IMR-90 (cell line): ENCODE data around the gene SERPINI1. TPM values are rescaled to one million over a fixed set of nuclear protein-coding genes. Genes with fewer than 3 reads are reported as not detected.

Experiments used
- ATAC-seq: fragments of 200-7000 bp; cut with Tn5 transposase; 2 replicates; pipeline ENCODE4 v1.9.1; 2020; ENCODE audit warnings: low read depth, mild to moderate bottlenecking, moderate library complexity
- BruUV-seq: library from RNA; stranded (reverse); fragments of 400-500 nt; replicated peaks from 2 replicates; lab custom pipeline; 2021; lab: Mats Ljungman, UMichigan
- CTCF ChIA-PET: fragments of 300-600 bp; formaldehyde crosslinking; extraction: SDS; loops from one replicate; lab custom pipeline; 2021; ENCODE audit warnings: antibody characterized with exemption; lab: Yijun Ruan, JAX
- POLR2A ChIA-PET: fragments of 300-600 bp; sonication (Branson Sonifier 250); formaldehyde crosslinking; loops from one replicate; lab custom pipeline; 2022; ENCODE audit warnings: antibody characterized with exemption; ENCODE audit not compliant: unreplicated experiment; lab: Charles Lee
- DNase-seq: peaks from one replicate; pipeline ENCODE4 v3.0.0; 2013
- H2AFZ ChIP-seq: replicated peaks from 2 replicates; pipeline ENCODE3; 2013; ENCODE audit warnings: low read length, mild to moderate bottlenecking; ENCODE audit not compliant: poor library complexity
- H2AK5ac ChIP-seq: 2 replicates; pipeline ENCODE4 v1.6.1; 2013; ENCODE audit warnings: low read depth, low read length, inconsistent platforms
- H2AK9ac ChIP-seq: replicated peaks from 2 replicates; pipeline ENCODE3; 2013; ENCODE audit warnings: mild to moderate bottlenecking, low read depth, low read length, moderate library complexity; ENCODE audit not compliant: poor library complexity
- H2BK120ac ChIP-seq: 2 replicates; pipeline ENCODE4 v1.6.1; 2013; ENCODE audit warnings: low read depth, low read length, inconsistent platforms
- H2BK15ac ChIP-seq: 3 replicates; pipeline ENCODE4 v1.6.1; 2013; ENCODE audit warnings: low read depth, low read length, inconsistent platforms
- H2BK20ac ChIP-seq: 2 replicates; pipeline ENCODE4 v1.6.1; 2013; ENCODE audit warnings: low read depth, mild to moderate bottlenecking, inconsistent platforms, low read length, moderate library complexity
- H2BK5ac ChIP-seq: 2 replicates; pipeline ENCODE4 v1.6.1; 2013; ENCODE audit warnings: mild to moderate bottlenecking, low read depth, low read length, inconsistent platforms; ENCODE audit not compliant: poor library complexity, severe bottlenecking
- H3K14ac ChIP-seq: replicated peaks from 2 replicates; pipeline ENCODE4 v1.6.1; 2013; ENCODE audit warnings: low read depth, low read length, inconsistent platforms
- H3K18ac ChIP-seq: 2 replicates; pipeline ENCODE4 v1.6.1; 2013; ENCODE audit warnings: low read depth, low read length, control low read depth
- H3K23ac ChIP-seq: 2 replicates; pipeline ENCODE4 v1.6.1; 2013; ENCODE audit warnings: low read depth, low read length, inconsistent platforms
- H3K27ac ChIP-seq: 2 replicates; pipeline ENCODE4 v1.5.1; 2013; ENCODE audit warnings: mild to moderate bottlenecking, control low read depth, low read length; ENCODE audit not compliant: insufficient read depth
- H3K27me3 ChIP-seq: 2 replicates; pipeline ENCODE4 v1.6.1; 2013; ENCODE audit warnings: low read length; ENCODE audit not compliant: control insufficient read depth, insufficient read depth
- H3K36me3 ChIP-seq: 2 replicates; pipeline ENCODE4 v1.6.1; 2013; ENCODE audit warnings: low read length, mixed read lengths; ENCODE audit not compliant: control insufficient read depth, insufficient read depth
- H3K4ac ChIP-seq: 2 replicates; pipeline ENCODE4 v1.6.1; 2013; ENCODE audit warnings: low read depth, low read length, inconsistent platforms
- H3K4me1 ChIP-seq: 2 replicates; pipeline ENCODE4 v1.6.1; 2013; ENCODE audit warnings: low read length, mixed read lengths; ENCODE audit not compliant: control insufficient read depth, insufficient read depth
- H3K4me2 ChIP-seq: 2 replicates; pipeline ENCODE4 v1.6.1; 2013; ENCODE audit warnings: low read depth, mild to moderate bottlenecking, control low read depth, low read length, moderate library complexity
- H3K4me3 ChIP-seq: 2 replicates; pipeline ENCODE4 v1.5.1; 2013; ENCODE audit warnings: low read depth, mild to moderate bottlenecking, control low read depth, low read length, moderate library complexity; ENCODE audit not compliant: insufficient read depth
- H3K56ac ChIP-seq: 2 replicates; pipeline ENCODE4 v1.6.1; 2013; ENCODE audit warnings: low read length, inconsistent platforms; ENCODE audit not compliant: insufficient read depth; ENCODE audit errors: extremely low read depth
- H3K79me1 ChIP-seq, 2 experiments: 2 replicates each; pipeline ENCODE4 v1.6.1; 2013; ENCODE audit warnings: low read length in 2 of 2, inconsistent platforms in 1 of 2, low read depth in 1 of 2
- H3K9ac ChIP-seq: 2 replicates; pipeline ENCODE4 v1.6.1; 2013; ENCODE audit warnings: low read depth, low read length, control low read depth
- H3K9me1 ChIP-seq: 2 replicates; pipeline ENCODE4 v1.6.1; 2013; ENCODE audit warnings: low read length, inconsistent platforms; ENCODE audit not compliant: insufficient read depth
- H3K9me3 ChIP-seq: 2 replicates; pipeline ENCODE4 v1.6.1; 2013; ENCODE audit warnings: low read length; ENCODE audit not compliant: control insufficient read depth, insufficient read depth
- H4K20me1 ChIP-seq: 2 replicates; pipeline ENCODE4 v1.6.1; 2013; ENCODE audit warnings: low read length, inconsistent platforms; ENCODE audit not compliant: insufficient read depth
- H4K5ac ChIP-seq: 2 replicates; pipeline ENCODE4 v1.6.1; 2013; ENCODE audit warnings: mild to moderate bottlenecking, low read depth, low read length, control low read depth
- H4K8ac ChIP-seq, 2 experiments: 2 replicates each; pipeline ENCODE4 v1.6.1; 2013; ENCODE audit warnings: low read depth in 2 of 2, low read length in 2 of 2, control low read depth in 1 of 2, inconsistent platforms in 1 of 2
- H4K91ac ChIP-seq: 2 replicates; pipeline ENCODE4 v1.6.1; 2013; ENCODE audit warnings: low read depth, low read length, inconsistent platforms; ENCODE audit not compliant: insufficient read depth
- BHLHE40 ChIP-seq: fragments of 150-350 bp; IDR thresholded peaks from 2 replicates; pipeline ENCODE4 v1.6.1; 2016; ENCODE audit warnings: mild to moderate bottlenecking, low read depth, low read length
- CEBPB ChIP-seq: IDR thresholded peaks from 2 replicates; pipeline ENCODE4 v1.6.1; 2012; ENCODE audit warnings: low read depth, low read length, improper control_type of control experiment
- CHD1 ChIP-seq: IDR thresholded peaks from 2 replicates; pipeline ENCODE4 v1.6.1; 2012; ENCODE audit warnings: low read depth, low read length, improper control_type of control experiment
- FOS ChIP-seq: fragments of 150-350 bp; IDR thresholded peaks from 2 replicates; pipeline ENCODE4 v1.6.1; 2016; ENCODE audit warnings: low read depth, low read length
- MAFK ChIP-seq: IDR thresholded peaks from 2 replicates; pipeline ENCODE4 v1.6.1; 2012; ENCODE audit warnings: low read depth, low read length, improper control_type of control experiment
- MAZ ChIP-seq: IDR thresholded peaks from 2 replicates; pipeline ENCODE4 v1.6.1; 2012; ENCODE audit warnings: low read depth, mild to moderate bottlenecking, low read length, improper control_type of control experiment, moderate library complexity, borderline replicate concordance
- MXI1 ChIP-seq: IDR thresholded peaks from 2 replicates; pipeline ENCODE4 v1.6.1; 2012; ENCODE audit warnings: low read depth, mild to moderate bottlenecking, low read length, moderate library complexity, borderline replicate concordance
- NFE2L2 ChIP-seq: fragments of 150-350 bp; IDR thresholded peaks from 2 replicates; pipeline ENCODE4 v1.6.1; 2016; ENCODE audit warnings: low read depth, mild to moderate bottlenecking, low read length
- POLR2A ChIP-seq: IDR thresholded peaks from 2 replicates; pipeline ENCODE4 v1.6.1; 2012; ENCODE audit warnings: mild to moderate bottlenecking, low read depth, low read length
- RAD21 ChIP-seq: IDR thresholded peaks from 2 replicates; pipeline ENCODE4 v1.6.1; 2012; ENCODE audit warnings: low read length, improper control_type of control experiment
- RCOR1 ChIP-seq: IDR thresholded peaks from 2 replicates; pipeline ENCODE4 v1.6.1; 2012; ENCODE audit warnings: mild to moderate bottlenecking, low read length, improper control_type of control experiment; ENCODE audit not compliant: insufficient replicate concordance
- RFX5 ChIP-seq: IDR thresholded peaks from 2 replicates; pipeline ENCODE4 v1.8.0; 2012; ENCODE audit warnings: low read depth, mild to moderate bottlenecking, low read length, moderate library complexity
- SMC3 ChIP-seq: fragments of 150-350 bp; IDR thresholded peaks from 2 replicates; pipeline ENCODE4 v1.6.1; 2016; ENCODE audit warnings: low read depth, mild to moderate bottlenecking, antibody characterized with exemption, low read length, moderate library complexity
- dilution Hi-C: fragments of 300-500 bp; cut with HindIII; formaldehyde crosslinking; loops from one replicate; pipeline ENCODE4 v1.14.3; 2018; ENCODE audit warnings: low sequenced_read_pairs; ENCODE audit not compliant: unreplicated experiment
- in situ Hi-C: fragments of 300-500 bp; cut with MboI; formaldehyde crosslinking; loops from 3 replicates; pipeline ENCODE4 v1.14.3; 2019; ENCODE audit warnings: low sequenced_read_pairs, inconsistent platforms, mixed read lengths
- intact Hi-C: fragments of 100-400 bp; cut with micrococcal nuclease; formaldehyde crosslinking; loops from 2 replicates; pipeline ENCODE4 v1.10.0; 2022
- polyA plus RNA-seq, 3 experiments: library from polyadenylated mRNA; depleted of rRNA; stranded (reverse); fragments of >200 nt; gene quantifications; 2 replicates each; pipeline ENCODE4 v1.2.3, GENCODE V29; 2012; ENCODE audit warnings: low replicate concordance in 1 of 3
- total RNA-seq: library from RNA; depleted of rRNA; stranded (reverse); fragments of >200 nt; gene quantifications from 2 replicates; pipeline ENCODE4 v1.2.3, GENCODE V29; 2012
- TF ChIP-seq, protein P1 (sequence below): fragments of 150-350 bp; IDR thresholded peaks from 2 replicates; pipeline ENCODE4 v1.6.1; 2016; ENCODE audit warnings: low read depth, mild to moderate bottlenecking, low read length, moderate library complexity, borderline replicate concordance
- TF ChIP-seq, protein P2 (sequence below): fragments of 150-350 bp; IDR thresholded peaks from 2 replicates; pipeline ENCODE4 v1.6.1; 2017; ENCODE audit warnings: mild to moderate bottlenecking, antibody characterized with exemption, low read length, low read depth
- TF ChIP-seq, protein P3 (sequence below): conservative IDR thresholded peaks from 2 replicates; pipeline ENCODE4 v1.5.1; 2012; ENCODE audit warnings: mild to moderate bottlenecking, low read depth, low read length, improper control_type of control experiment

The SERPINI1 gene
- total and polyA plus RNA-seq, 2 of the 4 experiments (the other 2 are of a cell fraction), result 0.36 to 1.3 TPM

DNA sequence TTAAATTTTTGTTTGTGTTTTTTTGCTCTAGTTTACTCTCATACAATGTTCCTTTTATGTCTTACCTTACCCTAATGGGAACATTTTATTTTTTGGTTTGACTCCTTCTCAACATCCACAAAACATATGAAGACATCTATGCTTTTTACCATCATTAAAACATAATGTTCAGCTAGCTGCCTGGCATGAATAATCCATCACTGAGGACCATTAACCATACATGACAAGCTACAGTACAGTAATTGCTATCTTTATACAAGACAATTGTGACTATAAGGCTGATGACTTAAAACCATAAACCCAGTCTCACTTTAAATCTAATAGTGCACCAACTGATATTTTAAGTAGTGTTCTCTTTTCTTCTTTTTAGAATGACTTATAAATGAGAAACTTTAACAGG, 13.7 kb downstream of the SERPINI1 start:
- Histone ChIP-seq H2AFZ (no peak overlapping the region), H3K23ac (no peak overlapping the region), H3K18ac (no peak overlapping the region), H2BK20ac (no peak overlapping the region), H2BK5ac (no peak overlapping the region), H3K9ac (no peak overlapping the region), H3K56ac (no peak overlapping the region), H3K4me1 (no peaks in the 10 kb centered on the region), H2BK15ac (no peak overlapping the region), H3K14ac (no peak overlapping the region), H3K79me1 (no peaks in the 10 kb centered on the region), H4K20me1 (no peaks in the 10 kb centered on the region), H4K8ac (no peak overlapping the region), H3K27ac (no peak overlapping the region), H3K9me3 (no peaks in the 10 kb centered on the region), H2AK9ac (no peak overlapping the region), H3K27me3 (no peaks in the 10 kb centered on the region), H3K36me3 (no peaks in the 10 kb centered on the region), H2BK120ac (no peak overlapping the region), H3K4me2 (no peak overlapping the region), H3K9me1 (no peaks in the 10 kb centered on the region), H2AK5ac (no peak overlapping the region), H3K4me3 (no peak overlapping the region), H4K91ac (no peak overlapping the region), H3K4ac (no peak overlapping the region), H4K5ac (no peak overlapping the region)
- dilution Hi-C loops (no loop called here), in situ Hi-C loops (no loop called here), intact Hi-C loops (no loop called here)
- DNase-seq, result no peak
- no peak for ATAC-seq
- ChIA-PET CTCF (no interaction called here), POLR2A (no interaction called here)
- TF ChIP-seq NFE2L2, result no peak
- TF ChIP-seq, protein P1, sequence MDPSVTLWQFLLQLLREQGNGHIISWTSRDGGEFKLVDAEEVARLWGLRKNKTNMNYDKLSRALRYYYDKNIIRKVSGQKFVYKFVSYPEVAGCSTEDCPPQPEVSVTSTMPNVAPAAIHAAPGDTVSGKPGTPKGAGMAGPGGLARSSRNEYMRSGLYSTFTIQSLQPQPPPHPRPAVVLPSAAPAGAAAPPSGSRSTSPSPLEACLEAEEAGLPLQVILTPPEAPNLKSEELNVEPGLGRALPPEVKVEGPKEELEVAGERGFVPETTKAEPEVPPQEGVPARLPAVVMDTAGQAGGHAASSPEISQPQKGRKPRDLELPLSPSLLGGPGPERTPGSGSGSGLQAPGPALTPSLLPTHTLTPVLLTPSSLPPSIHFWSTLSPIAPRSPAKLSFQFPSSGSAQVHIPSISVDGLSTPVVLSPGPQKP, result no peak
- TF ChIP-seq RFX5, result no peak
- TF ChIP-seq MXI1, result no peak
- no peak for TF ChIP-seq CHD1
- no peak for TF ChIP-seq RAD21
- TF ChIP-seq, protein P2, sequence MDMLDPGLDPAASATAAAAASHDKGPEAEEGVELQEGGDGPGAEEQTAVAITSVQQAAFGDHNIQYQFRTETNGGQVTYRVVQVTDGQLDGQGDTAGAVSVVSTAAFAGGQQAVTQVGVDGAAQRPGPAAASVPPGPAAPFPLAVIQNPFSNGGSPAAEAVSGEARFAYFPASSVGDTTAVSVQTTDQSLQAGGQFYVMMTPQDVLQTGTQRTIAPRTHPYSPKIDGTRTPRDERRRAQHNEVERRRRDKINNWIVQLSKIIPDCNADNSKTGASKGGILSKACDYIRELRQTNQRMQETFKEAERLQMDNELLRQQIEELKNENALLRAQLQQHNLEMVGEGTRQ, result no peak
- no peak for TF ChIP-seq FOS
- no peak for TF ChIP-seq MAZ
- TF ChIP-seq POLR2A, result no peak
- TF ChIP-seq SMC3, result no peak
- no peak for TF ChIP-seq RCOR1
- TF ChIP-seq BHLHE40, result no peak
- no peak for TF ChIP-seq MAFK
- TF ChIP-seq, protein P3, sequence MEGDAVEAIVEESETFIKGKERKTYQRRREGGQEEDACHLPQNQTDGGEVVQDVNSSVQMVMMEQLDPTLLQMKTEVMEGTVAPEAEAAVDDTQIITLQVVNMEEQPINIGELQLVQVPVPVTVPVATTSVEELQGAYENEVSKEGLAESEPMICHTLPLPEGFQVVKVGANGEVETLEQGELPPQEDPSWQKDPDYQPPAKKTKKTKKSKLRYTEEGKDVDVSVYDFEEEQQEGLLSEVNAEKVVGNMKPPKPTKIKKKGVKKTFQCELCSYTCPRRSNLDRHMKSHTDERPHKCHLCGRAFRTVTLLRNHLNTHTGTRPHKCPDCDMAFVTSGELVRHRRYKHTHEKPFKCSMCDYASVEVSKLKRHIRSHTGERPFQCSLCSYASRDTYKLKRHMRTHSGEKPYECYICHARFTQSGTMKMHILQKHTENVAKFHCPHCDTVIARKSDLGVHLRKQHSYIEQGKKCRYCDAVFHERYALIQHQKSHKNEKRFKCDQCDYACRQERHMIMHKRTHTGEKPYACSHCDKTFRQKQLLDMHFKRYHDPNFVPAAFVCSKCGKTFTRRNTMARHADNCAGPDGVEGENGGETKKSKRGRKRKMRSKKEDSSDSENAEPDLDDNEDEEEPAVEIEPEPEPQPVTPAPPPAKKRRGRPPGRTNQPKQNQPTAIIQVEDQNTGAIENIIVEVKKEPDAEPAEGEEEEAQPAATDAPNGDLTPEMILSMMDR, result no peak
- TF ChIP-seq CEBPB, result no peak
- BruUV-seq, result no TSS peak
